Ishikawa (cell line): ENCODE measurements around the gene PRR5L.

Experiments
- CEBPB ChIP-seq: IDR thresholded peaks from 2 replicates; pipeline ENCODE4 v1.6.1; 2012
- CREB1 ChIP-seq: IDR thresholded peaks from 2 replicates; pipeline ENCODE4 v1.6.1; 2012; ENCODE audit warnings: low read depth
- EGR1 ChIP-seq: IDR thresholded peaks from 2 replicates; pipeline ENCODE4 v1.6.1; 2012
- EP300 ChIP-seq: IDR thresholded peaks from 2 replicates; pipeline ENCODE4 v1.6.1; 2012; ENCODE audit warnings: borderline replicate concordance
- FOXM1 ChIP-seq: IDR thresholded peaks from 2 replicates; pipeline ENCODE4 v1.6.1; 2012; ENCODE audit warnings: low read depth, borderline replicate concordance
- MAX ChIP-seq: IDR thresholded peaks from 2 replicates; pipeline ENCODE4 v1.6.1; 2012
- NFIC ChIP-seq: IDR thresholded peaks from 2 replicates; pipeline ENCODE4 v1.6.1; 2012
- RAD21 ChIP-seq: IDR thresholded peaks from 2 replicates; pipeline ENCODE4 v1.6.1; 2012; ENCODE audit warnings: low read depth
- REST ChIP-seq: IDR thresholded peaks from 2 replicates; pipeline ENCODE4 v1.6.1; 2012; ENCODE audit warnings: low read depth, mild to moderate bottlenecking
- TAF1 ChIP-seq: IDR thresholded peaks from 2 replicates; pipeline ENCODE4 v1.6.1; 2012; ENCODE audit warnings: low read depth, mild to moderate bottlenecking
- TCF12 ChIP-seq: IDR thresholded peaks from 2 replicates; pipeline ENCODE4 v1.6.1; 2012; ENCODE audit warnings: low read depth
- TEAD4 ChIP-seq: IDR thresholded peaks from 2 replicates; pipeline ENCODE4 v1.6.1; 2012
- USF1 ChIP-seq: IDR thresholded peaks from 2 replicates; pipeline ENCODE4 v1.6.1; 2012
- YY1 ChIP-seq: IDR thresholded peaks from 2 replicates; pipeline ENCODE4 v1.6.1; 2012; ENCODE audit warnings: low read depth
- ZBTB7A ChIP-seq: IDR thresholded peaks from 2 replicates; pipeline ENCODE4 v1.6.1; 2012; ENCODE audit warnings: low read depth

PRR5L gene

GRCh38 chr11:36341915-36342314 lies 45.8 kb downstream of the PRR5L start:
- TF ChIP-seq USF1 (no peak), FOXM1 (no peak), NFIC (no peak), REST (no peak), TAF1 (no peak), CREB1 (no peak), RAD21 (no peak), ZBTB7A (no peak), YY1 (no peak), EP300 (no peak), TEAD4 (no peak), TCF12 (no peak), MAX (no peak), EGR1 (no peak), CEBPB (no peak)

GRCh38 chr11:36342327-36342726 lies 46.2 kb downstream of the PRR5L start:
- TF ChIP-seq USF1 (no peak), REST (no peak), YY1 (no peak), TEAD4 (no peak), MAX (no peak), CREB1 (no peak), NFIC (no peak), TCF12 (no peak), FOXM1 (no peak), RAD21 (no peak), EP300 (no peak), ZBTB7A (no peak), TAF1 (no peak), CEBPB (no peak), EGR1 (no peak)

- TF ChIP-seq EP300, result no peak
- no peak for TF ChIP-seq NFIC
- TF ChIP-seq RAD21, result no peak
- TF ChIP-seq ZBTB7A, result no peak
- TF ChIP-seq CREB1, result no peak
- TF ChIP-seq USF1, result no peak
- TF ChIP-seq TEAD4, result no peak
- TF ChIP-seq YY1, result no peak
- no peak for TF ChIP-seq TAF1
- TF ChIP-seq REST, result no peak
- TF ChIP-seq EGR1, result no peak
- no peak for TF ChIP-seq MAX
- TF ChIP-seq FOXM1, result no peak
- TF ChIP-seq CEBPB, result no peak
Measured at GRCh38 chr11:36343436-36343835, 47.3 kb downstream of the PRR5L start.

GRCh38 chr11:36345084-36345511 lies 49.0 kb downstream of the PRR5L start:
- TF ChIP-seq CEBPB (no peak), USF1 (no peak), YY1 (no peak)
